Epithelial cell of prostate (primary cell): ENCODE data around the gene ATXN1.
"Not testable (repeated sequence)": the region's sequence is repeated elsewhere in the genome, so short reads cannot be mapped to it uniquely, and the experiment has no call there.

Source experiments
- DNase-seq: peaks from one replicate; pipeline ENCODE4 v3.0.0-alpha.2; 2011; ENCODE audit warnings: low read depth, low spot score
- H3K27ac ChIP-seq: fragments of 450-650 bp; 2 replicates; pipeline ENCODE4 v1.5.1; 2017; ENCODE audit warnings: mild to moderate bottlenecking

Gene ATXN1

DNA sequence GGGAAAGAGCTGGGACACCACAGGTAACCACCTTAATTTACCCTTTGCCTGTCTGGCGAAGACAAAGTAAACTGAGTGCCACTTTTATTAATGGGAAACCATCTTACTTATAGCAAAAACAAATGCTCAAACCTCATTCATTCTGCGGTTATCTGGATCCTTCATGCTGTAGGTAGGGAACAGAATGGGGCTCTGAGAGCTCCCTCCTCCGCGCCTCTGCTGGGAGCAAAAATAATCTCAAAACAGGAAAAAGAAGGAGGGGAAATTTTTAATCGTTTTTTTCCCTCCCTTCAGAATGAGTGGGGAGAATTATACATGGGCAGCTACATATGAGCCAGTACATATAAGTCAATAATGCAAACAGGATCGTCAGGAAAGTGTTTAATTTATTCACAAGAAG is 345.6 kb downstream of the ATXN1 start:
- H3K27ac ChIP-seq, result no peak overlapping the region
- no peak for DNase-seq

DNA sequence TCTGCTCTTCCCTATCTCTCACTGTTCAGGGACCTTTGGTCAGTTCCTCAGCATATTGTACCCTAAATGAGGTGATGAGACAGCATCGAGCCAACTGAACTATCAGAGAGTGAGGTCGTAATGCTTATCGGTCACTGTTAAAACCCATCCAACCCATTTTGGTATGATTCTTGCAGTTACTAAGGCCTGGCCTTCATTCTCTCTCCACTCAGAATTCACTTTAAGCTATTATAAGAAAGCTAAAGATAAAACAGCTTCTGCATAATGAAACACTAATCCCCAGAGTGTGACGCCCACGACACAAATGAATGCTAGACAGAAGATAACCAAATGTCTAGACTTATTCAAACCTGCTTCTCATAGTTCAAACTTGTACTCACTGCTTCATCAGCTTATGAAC is 347.1 kb downstream of the ATXN1 start:
- no peak overlapping the region for H3K27ac ChIP-seq
- no peak for DNase-seq

DNA sequence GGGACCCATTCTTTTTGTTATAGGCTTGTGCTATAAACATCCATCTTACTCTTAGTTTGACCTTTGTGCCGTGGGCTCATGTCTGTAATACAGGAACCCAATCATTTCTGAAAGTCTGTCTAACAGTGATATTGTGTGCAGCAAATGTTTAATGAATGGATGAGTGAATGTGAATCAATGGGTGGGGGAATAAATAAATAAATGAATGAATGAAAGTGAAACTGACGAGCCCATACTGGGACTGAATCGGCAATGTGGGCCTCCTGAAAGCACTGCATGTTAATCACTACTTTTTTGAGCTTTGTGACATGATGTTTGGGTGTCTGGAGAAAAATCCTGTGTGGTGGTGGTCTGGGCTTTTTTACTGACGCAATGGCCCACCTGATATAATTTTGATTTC is 347.9 kb downstream of the ATXN1 start:
- no peak for DNase-seq

DNA sequence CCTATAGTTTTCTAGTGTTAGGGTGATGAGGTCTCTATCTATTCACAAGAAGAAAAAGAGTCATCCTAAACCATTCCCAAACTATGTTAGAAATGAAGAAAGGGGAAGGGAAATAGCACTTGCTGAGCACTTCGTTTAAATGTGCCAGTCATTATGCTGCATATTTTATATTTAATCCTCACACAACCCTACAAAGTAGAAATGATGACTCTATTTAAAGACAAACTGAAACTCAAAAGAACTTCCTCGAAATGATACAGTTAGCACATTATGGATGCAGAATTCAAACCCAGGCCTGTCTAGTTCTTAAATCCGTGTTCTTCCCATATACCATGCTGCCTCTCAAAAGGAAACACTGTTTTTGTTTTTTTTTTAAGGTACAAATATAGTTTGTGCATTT is 348.3 kb downstream of the ATXN1 start:
- H3K27ac ChIP-seq, result no peak overlapping the region
- no peak for DNase-seq

More for the DNA sequence above, 347.9 kb downstream of the ATXN1 start:
- H3K27ac ChIP-seq, result no peak overlapping the region

DNA sequence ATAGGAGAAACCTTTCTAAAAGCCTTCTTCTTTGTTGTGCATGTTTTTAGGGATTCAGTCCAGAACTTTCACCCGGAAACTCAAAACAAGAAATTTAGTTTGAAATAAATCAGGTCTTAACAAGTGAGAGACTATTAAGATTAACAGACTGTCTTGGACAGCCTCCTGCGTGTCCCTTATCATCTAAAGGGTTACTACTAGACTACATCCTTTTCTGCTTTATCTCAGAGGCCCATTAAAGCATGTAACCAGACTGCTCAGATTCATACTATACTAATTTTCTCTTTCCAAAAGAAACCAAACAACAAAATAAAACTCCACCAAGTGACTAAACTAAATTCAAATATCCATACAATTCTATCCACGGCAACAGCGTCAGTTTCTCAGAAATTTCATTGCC is 349.1 kb downstream of the ATXN1 start:
- no peak overlapping the region for H3K27ac ChIP-seq

DNA sequence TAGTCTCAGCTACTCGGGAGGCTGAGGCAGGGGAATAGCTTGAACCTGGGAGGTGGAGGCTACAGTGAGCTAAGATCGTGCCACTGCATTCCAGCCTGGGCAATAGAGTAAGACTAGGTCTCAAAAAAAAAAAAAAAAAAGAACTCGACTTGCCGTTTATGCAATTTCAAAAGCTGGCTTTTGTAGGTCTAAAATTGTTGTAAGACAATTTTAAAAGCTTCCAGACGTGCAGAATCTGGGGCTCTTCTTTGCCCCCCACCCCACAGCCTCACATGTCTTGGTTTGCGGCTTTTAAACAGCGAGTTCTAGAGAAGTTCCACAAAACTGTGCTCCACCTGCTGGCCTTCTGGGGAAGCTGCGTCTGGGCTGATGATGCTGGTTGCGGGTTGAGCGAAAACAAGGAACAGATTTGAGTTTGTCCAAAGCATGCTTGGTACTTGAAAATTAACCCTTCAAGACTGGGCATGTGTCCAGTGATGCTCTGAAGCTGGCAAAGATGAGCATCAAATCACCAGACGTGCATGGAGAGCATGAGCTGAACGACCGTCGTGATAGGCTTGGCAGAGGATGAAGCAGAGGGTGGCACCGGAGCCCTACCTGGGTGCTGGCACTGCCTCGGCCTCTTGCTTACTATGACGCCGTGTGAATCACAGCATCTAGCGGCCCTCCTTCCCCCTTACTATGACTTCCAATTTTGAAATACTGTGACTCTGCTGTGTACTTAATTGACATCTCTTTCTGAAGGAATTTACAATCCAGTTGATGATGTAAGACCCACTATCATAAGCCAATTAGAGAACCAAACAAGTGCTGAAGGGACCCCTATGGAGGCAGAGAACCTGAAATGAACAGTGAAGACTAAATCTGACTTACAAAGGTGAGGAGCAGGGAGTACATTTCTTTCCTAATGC is 351.5 kb downstream of the ATXN1 start:
- peak; percentile 24 for DNase-seq
- peak overlapping the region; percentile 4 for H3K27ac ChIP-seq

More for the DNA sequence above, 349.1 kb downstream of the ATXN1 start:
- no peak for DNase-seq

DNA sequence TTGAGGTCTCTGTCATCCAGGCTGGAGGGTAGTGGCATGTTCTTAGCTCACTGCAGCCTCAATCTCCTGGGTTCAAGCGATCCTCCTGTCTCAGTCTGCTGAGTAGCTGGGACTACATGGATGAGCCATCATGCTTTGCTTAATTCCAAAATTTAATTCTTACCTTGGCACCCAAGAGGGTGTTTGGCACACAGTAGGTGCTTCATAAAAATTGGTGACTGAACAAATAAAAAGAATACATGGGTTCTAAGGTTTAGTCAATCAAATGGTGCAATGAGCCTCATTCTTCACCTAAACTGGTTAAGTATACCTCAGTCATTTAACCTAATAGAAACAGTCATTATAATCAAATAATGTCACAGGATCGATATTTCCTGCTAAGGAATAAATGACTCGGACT is 352.5 kb downstream of the ATXN1 start:
- no peak overlapping the region for H3K27ac ChIP-seq

DNA sequence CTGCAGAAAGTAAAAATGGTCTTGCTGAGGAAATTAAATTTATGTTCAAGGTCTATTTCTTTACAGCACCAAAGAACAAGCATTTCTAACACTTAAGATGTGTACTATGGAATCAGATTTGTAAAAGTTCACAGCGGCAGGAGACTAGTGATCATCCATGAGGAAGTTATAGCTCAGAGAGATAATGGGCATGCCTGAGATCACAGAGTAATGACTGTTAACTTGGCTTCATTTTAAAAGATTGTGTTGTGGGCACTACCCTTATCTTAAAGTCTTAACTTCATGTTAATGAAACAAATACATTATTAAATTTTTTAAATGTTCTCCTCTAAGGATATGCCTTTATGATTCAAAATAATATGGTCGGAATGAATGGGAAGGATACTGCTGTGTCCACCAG is 354.3 kb downstream of the ATXN1 start:
- H3K27ac ChIP-seq, result peak overlapping the region; percentile 2
- DNase-seq, result no peak

More for the DNA sequence above, 352.5 kb downstream of the ATXN1 start:
- DNase-seq, result no peak

DNA sequence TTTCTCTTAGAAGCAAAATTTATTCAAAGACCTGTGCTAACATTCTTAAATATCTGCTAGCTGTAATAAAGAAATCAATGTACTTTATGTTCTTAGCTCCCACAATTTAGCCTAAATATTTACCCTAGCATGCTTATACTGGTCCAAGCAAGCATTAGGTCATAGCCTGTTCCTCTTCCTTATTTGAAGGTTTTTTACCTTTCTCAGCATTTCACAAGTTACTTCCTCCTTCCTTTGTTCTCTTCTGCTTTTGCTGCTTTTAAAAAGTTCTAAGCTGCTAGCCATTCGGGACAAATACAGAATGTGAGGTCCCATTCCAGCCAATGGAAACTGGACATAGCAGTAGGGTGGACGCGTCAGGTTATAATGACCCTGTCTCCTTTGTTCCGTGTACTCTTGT is 354.7 kb downstream of the ATXN1 start:
- H3K27ac ChIP-seq, result peak overlapping the region; percentile 2
- DNase-seq, result not testable (repeated sequence)

DNA sequence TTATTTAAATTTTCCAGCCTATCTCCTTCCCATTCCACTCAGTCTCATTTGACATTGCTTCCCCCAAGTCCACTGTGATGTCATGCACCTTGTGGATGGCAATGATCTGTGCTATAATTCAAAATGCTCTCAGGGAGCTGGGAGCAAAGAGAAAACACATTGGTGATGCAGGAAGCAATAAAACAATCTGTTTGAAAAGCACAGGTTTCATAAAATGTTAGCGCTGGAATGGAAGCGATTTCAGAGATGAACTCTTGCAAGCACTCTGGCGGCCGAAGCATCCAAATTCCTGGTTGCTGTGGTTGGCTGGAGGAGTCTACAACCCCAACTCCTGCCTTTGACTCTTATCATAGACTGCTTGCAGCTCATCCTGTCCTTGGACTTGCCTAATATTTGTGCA is 355.9 kb downstream of the ATXN1 start:
- no peak for DNase-seq
- no peak overlapping the region for H3K27ac ChIP-seq

DNA sequence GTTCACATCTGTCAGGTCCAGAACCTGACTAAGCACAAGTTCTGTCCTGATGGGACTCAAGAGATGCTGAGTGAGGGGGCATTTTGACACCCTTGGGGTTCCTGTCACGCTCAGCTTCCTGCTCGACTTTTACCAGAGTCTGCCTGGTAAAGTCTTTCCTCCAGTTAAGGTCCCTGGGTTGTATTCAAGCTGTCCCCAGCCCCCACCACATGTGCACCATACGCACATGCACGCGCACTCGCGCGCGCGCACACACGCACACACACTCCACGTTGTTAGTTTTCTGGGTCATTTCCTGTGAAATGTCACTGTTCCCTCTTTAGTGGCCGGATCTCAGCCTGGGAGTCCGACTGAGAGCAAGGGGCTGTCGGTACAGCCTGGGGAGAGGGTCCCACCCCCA is 356.8 kb downstream of the ATXN1 start:
- no peak for DNase-seq
- H3K27ac ChIP-seq, result no peak overlapping the region

DNA sequence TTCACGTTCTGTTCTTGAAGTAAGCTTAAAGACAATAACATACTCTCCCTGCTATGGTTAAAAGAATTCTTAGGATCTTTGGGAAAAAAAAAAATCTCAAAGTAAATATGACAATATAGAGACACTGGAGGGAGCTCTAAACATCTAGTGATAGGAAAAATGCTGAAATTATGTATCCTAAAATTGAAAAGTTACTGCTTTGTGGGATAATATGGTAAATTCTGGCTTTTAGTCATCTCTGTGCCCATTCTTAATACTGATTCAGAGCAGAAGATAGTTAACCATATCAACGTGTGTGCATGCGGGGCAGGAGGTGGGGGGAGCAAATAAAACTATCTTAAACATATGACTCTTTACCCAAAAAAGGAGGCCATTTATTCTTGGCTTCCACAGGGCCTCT is 357.4 kb downstream of the ATXN1 start:
- H3K27ac ChIP-seq, result no peak overlapping the region
- no peak for DNase-seq

DNA sequence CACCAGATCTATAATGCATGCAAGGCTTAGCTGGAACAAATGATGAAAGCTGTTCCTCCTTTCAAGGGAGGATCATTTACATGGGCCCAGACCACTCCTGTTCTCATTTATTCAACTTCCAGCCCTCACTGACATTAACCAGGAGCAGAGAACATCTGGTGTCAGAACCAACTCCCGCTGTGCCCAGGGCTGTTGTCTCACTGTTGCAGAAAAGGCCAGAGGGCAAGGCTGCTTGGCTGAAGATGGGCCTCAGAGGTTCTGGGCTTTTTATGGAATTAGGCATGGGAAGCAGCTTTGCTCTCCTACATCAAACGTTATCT is 358.7 kb downstream of the ATXN1 start:
- DNase-seq, result no peak
- H3K27ac ChIP-seq, result no peak overlapping the region

DNA sequence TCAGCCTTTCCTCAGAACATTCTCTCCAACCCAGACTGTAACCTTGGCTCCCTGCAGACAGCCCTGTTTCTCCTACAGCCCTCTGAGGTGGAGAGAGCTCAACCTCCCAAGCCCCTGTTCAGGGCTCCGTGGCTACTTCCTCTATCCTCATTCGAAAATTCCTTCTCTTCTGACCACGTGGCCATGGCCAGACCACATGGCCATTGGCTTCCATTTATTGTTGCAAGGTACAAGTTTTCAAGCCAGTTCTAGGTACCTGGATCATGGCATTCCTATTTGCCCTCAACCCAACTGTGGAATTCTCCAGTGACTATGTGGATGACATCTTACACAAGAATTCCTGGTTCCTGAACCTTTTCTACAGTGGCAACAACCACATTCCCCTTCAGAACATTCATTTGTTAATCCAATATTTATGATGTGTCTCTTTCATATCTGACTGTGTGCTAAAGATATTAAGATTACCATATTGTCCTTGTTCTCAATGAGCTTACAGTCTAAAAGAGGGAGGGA is 361.0 kb downstream of the ATXN1 start:
- no peak for DNase-seq
- H3K27ac ChIP-seq, result no peak overlapping the region

DNA sequence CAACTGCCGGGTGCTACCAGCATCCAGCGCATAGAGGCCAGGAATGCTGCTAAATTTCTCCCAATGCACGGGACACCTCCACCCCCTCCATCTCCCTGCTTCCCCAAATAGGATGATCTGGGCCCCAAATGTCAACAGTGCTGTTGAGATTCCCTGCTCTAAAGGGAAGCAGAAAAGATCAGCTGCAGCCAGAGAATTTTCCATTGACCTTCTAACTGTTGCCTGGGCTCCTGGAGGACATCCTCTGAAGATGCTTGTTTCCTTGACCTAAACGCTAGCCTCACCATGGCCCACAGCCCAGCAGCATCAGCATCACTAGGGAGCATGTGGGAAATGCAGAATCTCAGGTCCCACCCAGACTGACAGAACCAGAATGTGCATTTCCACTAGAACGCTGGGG is 361.6 kb downstream of the ATXN1 start:
- no peak for DNase-seq
- no peak overlapping the region for H3K27ac ChIP-seq

DNA sequence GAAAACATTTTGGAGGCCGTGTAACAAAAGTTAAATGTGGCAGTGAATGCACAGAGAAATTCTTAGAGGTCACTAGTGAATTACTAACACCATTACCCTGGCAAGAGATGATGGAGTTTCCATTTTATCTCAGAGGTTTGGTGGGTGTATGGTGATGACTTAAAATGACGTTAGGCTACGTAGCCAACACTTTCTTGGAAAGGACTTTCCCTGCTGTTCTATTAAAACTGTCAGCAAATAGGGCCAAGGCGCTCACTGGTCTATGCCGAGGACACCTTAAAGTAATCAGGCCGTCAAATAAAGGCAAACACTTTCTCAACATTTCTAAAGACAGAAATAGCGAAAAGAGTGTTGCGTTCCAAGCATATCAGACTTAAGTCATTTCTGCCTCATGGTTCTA is 362.1 kb downstream of the ATXN1 start:
- no peak for DNase-seq
- H3K27ac ChIP-seq, result no peak overlapping the region

DNA sequence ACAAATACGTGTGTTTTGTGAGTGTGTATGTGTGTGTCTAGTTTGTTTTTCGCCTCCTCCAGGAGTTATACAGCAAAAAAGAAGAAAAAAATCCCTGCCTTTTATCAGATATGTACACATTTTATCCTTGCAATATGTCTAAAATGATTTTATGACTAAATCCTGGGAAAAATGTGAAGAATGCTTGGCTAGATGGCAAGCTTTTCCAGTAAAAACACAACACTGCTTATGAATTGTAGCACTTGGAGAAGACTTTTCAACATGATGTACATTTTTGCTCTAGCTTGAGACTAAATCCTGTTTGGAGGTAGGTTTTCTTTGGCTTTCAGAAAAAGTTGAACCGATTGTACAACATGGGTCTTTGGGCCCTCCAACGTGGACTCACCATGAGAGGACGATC is 362.7 kb downstream of the ATXN1 start:
- no peak for DNase-seq
- no peak overlapping the region for H3K27ac ChIP-seq

DNA sequence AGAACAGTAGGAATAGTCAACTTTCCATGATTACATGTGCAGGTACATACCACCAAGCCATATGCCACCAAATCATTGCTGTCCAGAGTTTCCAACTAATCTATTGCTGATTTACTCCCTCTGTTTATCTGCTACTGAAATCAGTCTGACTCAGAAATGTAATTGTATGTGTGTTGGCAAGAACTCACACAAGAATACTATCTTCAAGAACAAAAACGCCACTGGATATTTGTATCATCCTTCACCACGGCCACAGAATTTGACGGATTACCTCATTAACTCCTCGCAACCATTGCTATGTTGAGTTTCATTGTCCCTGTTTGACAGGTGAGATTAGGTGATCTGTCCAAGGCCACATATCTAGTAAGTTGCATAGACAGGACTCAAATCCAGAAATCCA is 363.6 kb downstream of the ATXN1 start:
- DNase-seq, result no peak
- H3K27ac ChIP-seq, result no peak overlapping the region

DNA sequence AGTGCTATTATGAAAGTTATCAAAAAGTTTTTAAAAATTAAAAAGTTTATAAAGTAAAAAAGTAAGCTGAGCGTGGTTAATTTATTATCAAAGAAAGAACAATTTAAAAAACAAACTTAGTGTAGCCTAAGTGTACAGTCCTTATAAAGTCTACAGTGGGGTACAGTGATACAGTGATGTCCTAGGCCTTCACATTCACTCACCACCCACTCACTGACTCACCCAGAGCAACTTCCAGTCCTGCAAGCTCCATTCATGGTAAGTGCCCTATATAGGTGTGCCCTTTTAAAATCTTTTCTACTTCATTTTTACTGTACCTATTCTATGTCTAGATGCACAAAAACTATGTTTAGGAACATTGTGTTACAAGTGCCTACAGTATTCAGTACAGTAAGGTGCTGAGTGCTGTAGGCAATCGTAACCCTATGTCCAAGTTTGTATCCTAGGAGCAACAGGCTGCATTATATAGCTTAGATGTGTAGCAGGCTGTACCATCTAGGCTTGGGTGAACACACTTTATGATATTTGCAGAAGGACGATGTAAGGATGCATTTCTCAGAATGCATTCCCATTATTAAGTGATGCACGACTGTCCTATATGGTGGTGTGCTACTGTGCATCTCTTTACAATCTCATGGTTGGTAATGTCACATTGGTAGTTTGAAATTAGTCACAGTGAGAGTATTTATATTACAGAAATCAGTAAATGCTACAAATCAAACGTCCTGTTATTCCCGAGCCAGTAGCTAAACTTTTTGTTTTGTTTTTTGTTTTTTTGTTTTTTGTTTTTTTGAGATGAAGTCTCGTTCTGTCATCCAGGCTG is 364.6 kb downstream of the ATXN1 start:
- no peak for DNase-seq
- H3K27ac ChIP-seq, result no peak overlapping the region

DNA sequence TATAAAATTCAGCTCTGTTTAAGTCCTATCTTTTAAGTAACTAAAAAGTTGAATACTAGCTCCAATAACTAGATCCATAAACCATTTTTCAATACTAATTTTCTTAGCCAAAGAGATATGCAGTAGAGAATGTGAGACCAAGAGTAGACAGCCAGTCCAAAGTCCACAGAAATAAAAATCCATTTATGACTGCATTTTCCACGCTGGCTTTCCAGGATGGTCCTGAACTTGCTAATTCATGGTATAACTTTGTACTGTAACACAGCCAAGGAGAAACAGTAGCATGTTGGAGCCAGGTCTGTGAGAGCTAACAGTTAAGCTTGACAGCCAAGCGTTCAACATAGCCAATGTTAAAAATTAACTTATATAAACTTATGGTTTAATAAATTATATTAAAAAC is 366.6 kb downstream of the ATXN1 start:
- no peak for DNase-seq
- H3K27ac ChIP-seq, result no peak overlapping the region

DNA sequence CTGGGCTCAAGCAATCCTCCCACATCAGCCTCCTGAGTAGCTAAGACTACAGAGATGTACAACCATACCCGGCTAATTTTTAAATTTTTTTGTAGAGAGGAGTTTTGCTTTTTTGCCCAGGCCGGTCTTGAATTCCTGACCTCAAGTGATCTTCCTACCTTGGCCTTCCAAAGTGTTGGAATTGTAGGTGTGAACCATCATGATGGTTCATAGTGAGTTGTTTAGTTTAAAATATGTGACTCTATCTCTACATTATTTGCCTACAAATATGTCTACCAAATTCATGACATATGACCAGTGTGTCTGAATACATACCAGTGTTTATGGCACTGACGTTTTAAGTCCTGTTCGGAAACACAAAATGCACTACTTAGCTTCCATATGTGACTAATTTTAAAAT is 367.9 kb downstream of the ATXN1 start:
- no peak for DNase-seq
- H3K27ac ChIP-seq, result no peak overlapping the region
